ENCODE data around the gene SLC22A23.

Gene SLC22A23

GRCh38 chr6:3422435-3423070, 34.3 kb downstream of the SLC22A23 start:
- TF ChIP-seq CTCF (IDR thresholded peaks at IDR 0.05; ENCODE audit: borderline replicate concordance, extremely low read depth, low read length, poor library complexity, severe bottlenecking) (no peak), EZH2 (IDR thresholded peaks at IDR 0.05; ENCODE audit: borderline replicate concordance, low read depth, low read length, severe bottlenecking) (no peak)

GRCh38 chr6:3421791-3422434, 34.9 kb downstream of the SLC22A23 start:
- DNase-seq (no peak), ATAC-seq (ENCODE audit: insufficient read depth, low read depth) (no peak)
- H3K9me3 ChIP-seq (ENCODE audit: insufficient read depth, low read length, severe bottlenecking), result no peaks in the 10 kb centered on the region
- no peak overlapping the region for H3K9ac ChIP-seq (ENCODE audit: low read depth, low read length)
- no peak overlapping the region for H3K4me3 ChIP-seq (ENCODE audit: low read depth in 1 of 2, low read length in 2 of 2)
- no peak overlapping the region for H3K4me2 ChIP-seq (ENCODE audit: insufficient read depth, low read length)
- H3K27me3 ChIP-seq (ENCODE audit: insufficient read depth, low read length, poor library complexity), result peaks cover 38% of the 10 kb centered on the region
- H4K20me1 ChIP-seq (ENCODE audit: insufficient read depth, low read length), result peaks cover 4% of the 10 kb centered on the region; the same call in 1 of the 2 replicates
- no peak overlapping the region for H3K27ac ChIP-seq (ENCODE audit: low read length)
- TF ChIP-seq CTCF (IDR thresholded peaks at IDR 0.05; ENCODE audit: borderline replicate concordance, extremely low read depth, low read length, poor library complexity, severe bottlenecking), result no peak
- no peak for TF ChIP-seq EZH2 (IDR thresholded peaks at IDR 0.05; ENCODE audit: borderline replicate concordance, low read depth, low read length, severe bottlenecking)
- no peaks in the 10 kb centered on the region for H3K79me2 ChIP-seq (ENCODE audit: insufficient read depth, low read length)
- no peak overlapping the region for H2AFZ ChIP-seq (ENCODE audit: low read depth, low read length)
- no peaks in the 10 kb centered on the region for H3K4me1 ChIP-seq (ENCODE audit: insufficient read depth, low read length)
- H3K36me3 ChIP-seq (ENCODE audit: insufficient read depth, low read length), result no peaks in the 10 kb centered on the region

More at GRCh38 chr6:3422435-3423070, 34.3 kb downstream of the SLC22A23 start:
- H3K9me3 ChIP-seq (ENCODE audit: insufficient read depth, low read length, severe bottlenecking), result no peaks in the 10 kb centered on the region
- ATAC-seq (ENCODE audit: insufficient read depth, low read depth), result no peak
- no peak overlapping the region for H3K9ac ChIP-seq (ENCODE audit: low read depth, low read length)
- DNase-seq, result no peak
- H3K4me3 ChIP-seq (ENCODE audit: low read depth in 1 of 2, low read length in 2 of 2), result no peak overlapping the region
- no peak overlapping the region for H3K4me2 ChIP-seq (ENCODE audit: insufficient read depth, low read length)
- peaks cover 4% of the 10 kb centered on the region; the same call in 1 of the 2 replicates for H4K20me1 ChIP-seq (ENCODE audit: insufficient read depth, low read length)
- H3K4me1 ChIP-seq (ENCODE audit: insufficient read depth, low read length), result no peaks in the 10 kb centered on the region
- H3K27me3 ChIP-seq (ENCODE audit: insufficient read depth, low read length, poor library complexity), result peaks cover 38% of the 10 kb centered on the region
- no peak overlapping the region for H2AFZ ChIP-seq (ENCODE audit: low read depth, low read length)
- H3K79me2 ChIP-seq (ENCODE audit: insufficient read depth, low read length), result no peaks in the 10 kb centered on the region
- H3K36me3 ChIP-seq (ENCODE audit: insufficient read depth, low read length), result no peaks in the 10 kb centered on the region
- no peak overlapping the region for H3K27ac ChIP-seq (ENCODE audit: low read length)

GRCh38 chr6:3421143-3421542, 35.7 kb downstream of the SLC22A23 start:
- Histone ChIP-seq H3K9ac (ENCODE audit: low read depth, low read length) (no peak overlapping the region), H3K36me3 (ENCODE audit: insufficient read depth, low read length) (no peaks in the 10 kb centered on the region), H3K4me1 (ENCODE audit: insufficient read depth, low read length) (no peaks in the 10 kb centered on the region), H2AFZ (ENCODE audit: low read depth, low read length) (no peak overlapping the region), H4K20me1 (ENCODE audit: insufficient read depth, low read length) (peaks cover 4% of the 10 kb centered on the region; the same call in 1 of the 2 replicates), H3K4me2 (ENCODE audit: insufficient read depth, low read length) (no peak overlapping the region), H3K27me3 (ENCODE audit: insufficient read depth, low read length, poor library complexity) (peaks cover 38% of the 10 kb centered on the region), H3K9me3 (ENCODE audit: insufficient read depth, low read length, severe bottlenecking) (no peaks in the 10 kb centered on the region), H3K4me3 (ENCODE audit: low read depth in 1 of 2, low read length in 2 of 2) (no peak overlapping the region), H3K27ac (ENCODE audit: low read length) (no peak overlapping the region), H3K79me2 (ENCODE audit: insufficient read depth, low read length) (no peaks in the 10 kb centered on the region)
- no peak for ATAC-seq (ENCODE audit: insufficient read depth, low read depth)
- no peak for TF ChIP-seq EZH2 (IDR thresholded peaks at IDR 0.05; ENCODE audit: borderline replicate concordance, low read depth, low read length, severe bottlenecking)
- TF ChIP-seq CTCF (IDR thresholded peaks at IDR 0.05; ENCODE audit: borderline replicate concordance, extremely low read depth, low read length, poor library complexity, severe bottlenecking), result no peak
- no peak for DNase-seq

Measured in DND-41 (cell line).